Stimulated activated CD4-positive, alpha-beta T cell treated with anti-CD3 and anti-CD28 coated beads, Interleukin-1b, Interleukin-23, amount 100 ng/mL, for 24 hours (primary cell): ENCODE results near the gene AGAP3.
"Not testable (repeated sequence)": the region's sequence is repeated elsewhere in the genome, so short reads cannot be mapped to it uniquely, and the experiment has no call there.

ENCODE experiments used
- DNase-seq, 4 experiments: peaks; one replicate each; pipeline ENCODE4 v3.0.0-alpha.2; 2020; ENCODE audit warnings: low read depth in 4 of 4, low spot score in 1 of 4

Gene AGAP3

GRCh38 chr7:151085691-151086620 is at the start of gene AGAP3:
Gene AGAP3, plus strand, starts transcription at chr7:151086475. Its CDS starts 267 bp downstream, at chr7:151086742.
- DNase-seq, result peak in 3 of 4 experiments; percentile 36 to 53 (median 44)

- peak in 3 of 4 experiments; percentile 36 to 84 (median 57) for DNase-seq
Observed at GRCh38 chr7:151038951-151039849, 47.1 kb upstream of the AGAP3 start.

GRCh38 chr7:151039850-151040548 is 46.3 kb upstream of the AGAP3 start:
- no peak for DNase-seq

GRCh38 chr7:151040616-151041375 is 45.5 kb upstream of the AGAP3 start:
- DNase-seq, result no peak

GRCh38 chr7:151043449-151043848 is 42.8 kb upstream of the AGAP3 start:
- not testable (repeated sequence) for DNase-seq

- DNase-seq, result no peak
Observed at GRCh38 chr7:151043959-151044358, 42.3 kb upstream of the AGAP3 start.

- DNase-seq, result no peak
Observed at GRCh38 chr7:151045262-151045661, 41.0 kb upstream of the AGAP3 start.

DNA sequence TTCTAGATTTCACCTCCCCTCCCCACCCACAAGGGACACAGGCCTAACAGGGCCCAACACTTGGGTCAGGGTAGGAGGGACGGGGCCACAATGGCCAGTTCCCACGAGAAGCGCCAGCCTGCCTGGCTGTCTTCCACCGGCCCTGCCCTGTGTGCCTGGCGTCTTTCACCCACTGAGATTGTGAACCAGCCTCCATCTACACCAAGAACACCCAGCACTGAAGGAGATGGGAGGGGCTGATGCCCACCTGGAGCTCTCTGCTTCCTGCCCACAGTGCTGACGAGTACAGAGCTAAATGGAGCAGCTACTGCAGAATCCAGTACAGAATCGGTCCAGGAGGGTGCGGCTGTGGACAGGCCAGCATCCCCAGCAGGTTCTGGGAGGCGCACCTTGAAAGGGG is 40.3 kb upstream of the AGAP3 start:
- no peak for DNase-seq

DNA sequence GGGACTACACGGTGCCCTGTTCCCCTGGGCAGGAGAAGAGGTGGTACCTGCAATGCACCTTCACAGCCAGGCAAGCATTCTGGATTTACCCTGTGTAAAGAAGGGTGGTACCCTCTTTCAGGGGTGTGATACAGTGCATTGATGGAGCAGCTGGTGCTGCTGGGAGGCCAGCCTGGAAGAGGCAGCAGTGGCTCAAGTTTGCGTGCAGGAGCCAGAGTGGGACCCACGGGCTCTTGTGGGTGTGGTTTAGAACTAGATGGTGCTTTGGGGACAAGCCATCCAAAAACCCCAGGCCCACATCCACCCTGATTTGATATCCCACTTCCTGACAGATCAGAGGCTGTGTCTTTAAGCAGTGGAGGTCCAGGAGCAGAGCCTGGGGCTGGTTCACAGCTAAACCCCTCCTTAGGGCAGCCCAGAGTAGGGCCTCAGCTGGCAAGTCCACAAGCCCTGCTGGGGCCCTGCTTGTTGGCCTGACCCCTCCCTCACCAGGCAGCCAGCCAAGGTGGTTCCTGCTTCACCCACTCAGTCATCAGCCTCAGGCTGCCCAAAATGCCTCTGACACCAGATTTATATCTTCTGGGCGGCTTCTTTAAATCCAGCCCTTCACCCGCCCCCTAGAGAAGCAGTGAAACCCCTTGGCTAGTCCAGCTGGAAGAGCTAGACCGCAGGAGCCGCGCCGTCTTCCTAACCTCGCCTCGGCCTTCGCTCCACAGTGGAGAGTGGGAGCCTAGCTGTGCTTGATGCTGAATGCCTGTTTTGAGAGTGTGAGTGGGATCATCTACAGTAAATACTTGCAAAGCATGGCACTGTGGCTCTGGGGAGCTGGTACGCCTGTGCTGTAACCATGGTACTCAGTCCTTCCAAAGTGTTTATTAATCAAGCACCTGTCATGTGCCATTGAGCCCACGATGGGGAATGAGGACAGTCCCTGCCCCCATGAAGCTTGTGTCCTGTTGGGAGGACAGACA is 39.4 kb upstream of the AGAP3 start:
- no peak for DNase-seq

DNA sequence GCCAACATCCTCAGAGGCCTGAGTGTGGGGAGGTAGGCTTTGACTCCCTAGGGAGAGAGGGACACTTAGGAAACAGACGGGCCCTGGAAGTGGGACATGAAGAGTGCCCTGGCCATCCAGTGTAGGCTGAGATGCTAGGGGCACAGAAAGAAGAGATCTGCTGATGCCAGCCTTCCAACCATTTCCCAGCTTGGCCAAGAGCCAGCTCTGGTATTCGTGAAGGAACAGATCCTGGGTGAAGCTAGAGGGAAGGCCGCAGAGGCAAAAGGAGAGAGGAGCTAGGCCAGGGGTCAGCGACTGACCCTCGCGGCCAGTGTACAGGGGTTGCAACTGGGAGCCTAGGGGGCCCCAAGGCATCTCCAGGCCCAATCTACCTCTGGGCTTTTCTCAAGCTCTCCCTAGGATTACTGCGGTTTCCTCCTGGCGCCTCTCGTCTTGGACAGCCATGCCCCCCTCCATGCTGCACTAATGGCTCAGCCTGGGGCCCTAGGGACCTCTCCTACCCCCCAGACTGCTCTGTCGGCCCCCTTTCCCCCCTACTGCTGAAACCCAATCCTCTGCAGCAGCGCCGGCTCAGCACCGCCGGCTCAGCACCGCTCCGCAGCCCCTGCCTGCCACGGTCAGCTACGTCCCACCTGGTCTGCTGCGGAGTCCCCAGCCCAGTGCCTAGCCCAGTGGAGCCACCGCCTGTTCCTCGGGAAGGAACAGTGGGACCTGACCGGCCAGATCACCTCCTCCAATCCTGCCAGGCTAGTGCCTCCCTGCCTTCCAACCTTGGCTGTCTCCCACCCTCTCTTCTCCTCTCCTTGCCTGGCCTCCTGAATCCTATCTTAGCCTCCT is 38.1 kb upstream of the AGAP3 start, which contains the start of gene ASIC3:
ASIC3 (plus strand) TSS at position 556 of the 840 bp plus-strand sequence. CDS start 355 bp downstream, outside the sequence.
- DNase-seq, result no peak

GRCh38 chr7:151048911-151049463 is 37.3 kb upstream of the AGAP3 start:
- no peak for DNase-seq

DNA sequence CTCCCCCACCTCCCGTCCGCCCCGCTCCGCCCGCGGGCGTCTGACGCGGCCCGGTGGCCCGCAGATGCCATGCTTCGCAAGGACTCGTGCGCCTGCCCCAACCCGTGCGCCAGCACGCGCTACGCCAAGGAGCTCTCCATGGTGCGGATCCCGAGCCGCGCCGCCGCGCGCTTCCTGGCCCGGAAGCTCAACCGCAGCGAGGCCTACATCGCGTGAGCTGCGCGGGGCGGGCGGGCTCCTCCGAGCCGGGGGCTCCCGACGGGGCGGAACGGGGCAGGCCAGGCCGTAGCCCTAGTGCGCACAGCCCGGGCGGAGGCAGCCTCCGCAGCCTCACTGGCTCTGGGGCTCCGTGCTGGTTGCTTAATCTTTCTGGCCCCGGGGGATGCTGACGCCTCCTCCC is 35.2 kb upstream of the AGAP3 start:
- DNase-seq, result peak in 2 of 4 experiments; percentile 33 to 44

- no peak for DNase-seq
Observed at GRCh38 chr7:151053096-151053495, 33.2 kb upstream of the AGAP3 start.

GRCh38 chr7:151053751-151054150 is 32.5 kb upstream of the AGAP3 start:
- no peak for DNase-seq

- DNase-seq, result no peak
Observed at GRCh38 chr7:151056283-151056665, 30.0 kb upstream of the AGAP3 start.

DNA sequence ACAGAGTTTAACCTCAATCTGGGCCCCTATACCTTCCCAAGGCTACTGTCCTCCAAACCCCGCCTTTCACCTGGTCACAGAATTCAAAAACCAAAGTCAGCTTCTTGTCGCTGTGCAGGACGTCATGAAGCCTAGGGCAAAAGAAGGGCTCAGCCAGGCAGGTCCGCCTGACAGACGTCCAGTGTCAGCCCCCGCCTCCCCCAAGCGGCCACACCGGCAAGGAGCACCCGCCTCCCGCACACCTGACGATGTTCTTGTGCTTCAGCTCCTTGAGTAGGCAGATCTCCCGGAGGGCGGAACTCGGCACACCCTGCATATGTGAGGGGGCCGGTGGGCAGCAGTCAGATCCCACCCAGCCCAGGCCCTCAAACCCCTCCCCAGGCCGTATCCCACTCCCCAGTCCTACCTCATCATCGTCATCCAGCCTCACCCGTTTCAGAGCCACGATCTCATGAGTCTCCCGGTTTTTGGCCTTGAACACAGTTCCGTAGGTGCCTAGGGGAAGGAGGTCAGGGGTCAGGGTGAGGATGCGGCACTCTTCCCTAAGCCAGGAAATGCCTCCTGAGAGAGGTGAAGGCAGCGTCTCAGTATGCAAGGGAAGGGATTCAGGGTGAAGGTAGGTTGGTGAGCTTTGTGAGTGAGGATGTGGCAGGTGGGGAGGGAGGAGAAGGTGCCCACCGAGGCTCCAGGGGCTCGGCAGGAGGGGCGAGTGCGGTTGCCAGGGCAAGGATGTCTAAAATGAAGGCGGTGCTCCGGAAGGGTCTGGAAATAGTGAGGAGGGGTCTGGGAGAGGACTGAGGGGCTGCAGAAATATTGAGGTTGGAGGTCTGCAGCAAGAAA is 29.4 kb upstream of the AGAP3 start:
- no peak for DNase-seq

- DNase-seq, result no peak
Observed at GRCh38 chr7:151057506-151057988, 28.7 kb upstream of the AGAP3 start, which contains the start of gene CDK5. Gene CDK5, minus strand, starts transcription at chr7:151057897. Its CDS starts 49 bp downstream, at chr7:151057848.
